ENCODE data around the gene BCS1L.
A peak's percentile ranks its signal among the peaks of the same experiment; 100 is the strongest.

BCS1L gene

GRCh38 chr2:218659258-218659987, at the start of gene BCS1L, which contains the start of gene ZNF142:
Gene BCS1L, plus strand, starts transcription at chr2:218659683. Its CDS starts 1,305 bp downstream, at chr2:218660988.
Gene ZNF142, minus strand, starts transcription at chr2:218659623. Its CDS starts 3,194 bp downstream, at chr2:218656429.
- FAIRE-seq = peak; percentile 79

- no peak for FAIRE-seq
Measured at GRCh38 chr2:218615868-218616315, 43.6 kb upstream of the BCS1L start.

- no peak for FAIRE-seq
Measured at GRCh38 chr2:218618102-218618860, 41.2 kb upstream of the BCS1L start.

GRCh38 chr2:218621007-218621406, 38.5 kb upstream of the BCS1L start:
- FAIRE-seq = no peak

- no peak for FAIRE-seq
Measured at GRCh38 chr2:218622606-218623365, 36.7 kb upstream of the BCS1L start.

- FAIRE-seq = no peak
Measured at GRCh38 chr2:218623366-218623705, 36.1 kb upstream of the BCS1L start.

- no peak for FAIRE-seq
Measured at GRCh38 chr2:218626369-218626768, 33.1 kb upstream of the BCS1L start.

- no peak for FAIRE-seq
Measured at GRCh38 chr2:218627939-218628338, 31.5 kb upstream of the BCS1L start.

- FAIRE-seq = no peak
Measured at GRCh38 chr2:218631837-218632236, 27.6 kb upstream of the BCS1L start.

- FAIRE-seq = no peak
Measured at GRCh38 chr2:218635719-218636118, 23.8 kb upstream of the BCS1L start.

GRCh38 chr2:218638372-218638771, 21.1 kb upstream of the BCS1L start:
- FAIRE-seq = no peak

- no peak for FAIRE-seq
Measured at GRCh38 chr2:218642121-218642656, 17.3 kb upstream of the BCS1L start.

- no peak for FAIRE-seq
Measured at GRCh38 chr2:218642786-218643185, 16.7 kb upstream of the BCS1L start.

GRCh38 chr2:218643751-218644310, 15.7 kb upstream of the BCS1L start:
- no peak for FAIRE-seq

GRCh38 chr2:218644721-218645120, 14.8 kb upstream of the BCS1L start:
- no peak for FAIRE-seq

GRCh38 chr2:218645126-218645525, 14.4 kb upstream of the BCS1L start:
- no peak for FAIRE-seq

GRCh38 chr2:218648088-218648786, 11.2 kb upstream of the BCS1L start:
- peak; percentile 20 for FAIRE-seq

- FAIRE-seq = no peak
Measured at GRCh38 chr2:218648787-218649100, 10.7 kb upstream of the BCS1L start.

- no peak for FAIRE-seq
Measured at GRCh38 chr2:218655751-218656150, 3.7 kb upstream of the BCS1L start.

- FAIRE-seq = no peak
Measured at GRCh38 chr2:218658671-218659257, 719 bp upstream of the BCS1L start.

- FAIRE-seq = no peak
Measured at GRCh38 chr2:218659988-218660358, 490 bp downstream of the BCS1L start.

- FAIRE-seq = no peak
Measured at GRCh38 chr2:218662377-218662776, 2.9 kb downstream of the BCS1L start.

Data from TTC549 (cell line).